NCI-H2227 (cell line): Measurements from ENCODE around the gene KDM3A.

Experiments used
- DNase-seq: peaks from one replicate; lab custom pipeline; 2025; ENCODE audit not compliant: unreplicated experiment; lab: John Stamatoyannopoulos, UW

KDM3A gene, protein sequence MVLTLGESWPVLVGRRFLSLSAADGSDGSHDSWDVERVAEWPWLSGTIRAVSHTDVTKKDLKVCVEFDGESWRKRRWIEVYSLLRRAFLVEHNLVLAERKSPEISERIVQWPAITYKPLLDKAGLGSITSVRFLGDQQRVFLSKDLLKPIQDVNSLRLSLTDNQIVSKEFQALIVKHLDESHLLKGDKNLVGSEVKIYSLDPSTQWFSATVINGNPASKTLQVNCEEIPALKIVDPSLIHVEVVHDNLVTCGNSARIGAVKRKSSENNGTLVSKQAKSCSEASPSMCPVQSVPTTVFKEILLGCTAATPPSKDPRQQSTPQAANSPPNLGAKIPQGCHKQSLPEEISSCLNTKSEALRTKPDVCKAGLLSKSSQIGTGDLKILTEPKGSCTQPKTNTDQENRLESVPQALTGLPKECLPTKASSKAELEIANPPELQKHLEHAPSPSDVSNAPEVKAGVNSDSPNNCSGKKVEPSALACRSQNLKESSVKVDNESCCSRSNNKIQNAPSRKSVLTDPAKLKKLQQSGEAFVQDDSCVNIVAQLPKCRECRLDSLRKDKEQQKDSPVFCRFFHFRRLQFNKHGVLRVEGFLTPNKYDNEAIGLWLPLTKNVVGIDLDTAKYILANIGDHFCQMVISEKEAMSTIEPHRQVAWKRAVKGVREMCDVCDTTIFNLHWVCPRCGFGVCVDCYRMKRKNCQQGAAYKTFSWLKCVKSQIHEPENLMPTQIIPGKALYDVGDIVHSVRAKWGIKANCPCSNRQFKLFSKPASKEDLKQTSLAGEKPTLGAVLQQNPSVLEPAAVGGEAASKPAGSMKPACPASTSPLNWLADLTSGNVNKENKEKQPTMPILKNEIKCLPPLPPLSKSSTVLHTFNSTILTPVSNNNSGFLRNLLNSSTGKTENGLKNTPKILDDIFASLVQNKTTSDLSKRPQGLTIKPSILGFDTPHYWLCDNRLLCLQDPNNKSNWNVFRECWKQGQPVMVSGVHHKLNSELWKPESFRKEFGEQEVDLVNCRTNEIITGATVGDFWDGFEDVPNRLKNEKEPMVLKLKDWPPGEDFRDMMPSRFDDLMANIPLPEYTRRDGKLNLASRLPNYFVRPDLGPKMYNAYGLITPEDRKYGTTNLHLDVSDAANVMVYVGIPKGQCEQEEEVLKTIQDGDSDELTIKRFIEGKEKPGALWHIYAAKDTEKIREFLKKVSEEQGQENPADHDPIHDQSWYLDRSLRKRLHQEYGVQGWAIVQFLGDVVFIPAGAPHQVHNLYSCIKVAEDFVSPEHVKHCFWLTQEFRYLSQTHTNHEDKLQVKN (N-terminal part only)

DNA sequence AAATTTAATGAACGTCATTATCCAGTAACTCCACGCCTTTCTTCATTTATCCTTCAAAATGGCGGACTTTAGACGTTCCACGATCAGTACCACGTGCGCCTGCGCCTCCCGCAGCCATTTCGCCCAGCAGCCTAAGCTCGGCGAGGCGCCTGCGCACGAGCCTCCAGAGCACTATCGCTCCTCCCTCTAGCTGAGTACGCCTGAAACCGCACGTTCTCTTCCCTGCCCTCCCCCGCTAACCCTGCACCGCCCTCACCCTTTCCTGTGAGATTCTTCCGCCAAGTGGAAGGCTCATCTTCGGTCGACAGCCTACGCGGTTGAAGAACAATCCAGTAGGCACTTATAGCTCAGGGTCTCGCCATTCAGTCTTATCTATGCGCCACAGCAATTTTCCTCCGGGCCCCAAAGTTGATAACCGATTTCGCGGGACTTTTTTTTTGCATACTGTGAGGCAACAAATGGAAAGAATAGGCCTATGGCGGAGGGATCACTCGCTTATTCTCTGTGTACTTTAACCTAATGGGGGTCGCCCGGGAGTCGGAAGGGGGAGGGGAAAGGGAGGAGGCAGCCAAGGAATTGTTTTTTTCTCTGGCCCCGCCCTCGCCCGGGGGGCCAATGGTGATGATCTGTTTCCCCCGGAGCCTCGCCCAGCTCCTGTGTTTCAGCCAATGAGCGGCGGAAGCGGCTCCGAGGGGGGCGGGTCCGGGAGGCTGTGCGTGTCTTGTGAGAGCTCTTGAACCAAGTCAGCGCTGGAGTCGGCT lies at the start of gene KDM3A:
TSS of gene KDM3A (plus strand) at position 741 of the 761 bp plus-strand sequence. CDS start 677 bp downstream, outside the sequence.
- peak; percentile 99 for DNase-seq

GRCh38 chr2:86392873-86393518 lies 48.2 kb upstream of the KDM3A start:
- no peak for DNase-seq

GRCh38 chr2:86393521-86394491 lies 47.4 kb upstream of the KDM3A start:
- no peak for DNase-seq

GRCh38 chr2:86396291-86396785 lies 44.8 kb upstream of the KDM3A start:
- DNase-seq: peak; percentile 32

GRCh38 chr2:86397986-86398385 lies 43.2 kb upstream of the KDM3A start:
- DNase-seq: no peak

DNA sequence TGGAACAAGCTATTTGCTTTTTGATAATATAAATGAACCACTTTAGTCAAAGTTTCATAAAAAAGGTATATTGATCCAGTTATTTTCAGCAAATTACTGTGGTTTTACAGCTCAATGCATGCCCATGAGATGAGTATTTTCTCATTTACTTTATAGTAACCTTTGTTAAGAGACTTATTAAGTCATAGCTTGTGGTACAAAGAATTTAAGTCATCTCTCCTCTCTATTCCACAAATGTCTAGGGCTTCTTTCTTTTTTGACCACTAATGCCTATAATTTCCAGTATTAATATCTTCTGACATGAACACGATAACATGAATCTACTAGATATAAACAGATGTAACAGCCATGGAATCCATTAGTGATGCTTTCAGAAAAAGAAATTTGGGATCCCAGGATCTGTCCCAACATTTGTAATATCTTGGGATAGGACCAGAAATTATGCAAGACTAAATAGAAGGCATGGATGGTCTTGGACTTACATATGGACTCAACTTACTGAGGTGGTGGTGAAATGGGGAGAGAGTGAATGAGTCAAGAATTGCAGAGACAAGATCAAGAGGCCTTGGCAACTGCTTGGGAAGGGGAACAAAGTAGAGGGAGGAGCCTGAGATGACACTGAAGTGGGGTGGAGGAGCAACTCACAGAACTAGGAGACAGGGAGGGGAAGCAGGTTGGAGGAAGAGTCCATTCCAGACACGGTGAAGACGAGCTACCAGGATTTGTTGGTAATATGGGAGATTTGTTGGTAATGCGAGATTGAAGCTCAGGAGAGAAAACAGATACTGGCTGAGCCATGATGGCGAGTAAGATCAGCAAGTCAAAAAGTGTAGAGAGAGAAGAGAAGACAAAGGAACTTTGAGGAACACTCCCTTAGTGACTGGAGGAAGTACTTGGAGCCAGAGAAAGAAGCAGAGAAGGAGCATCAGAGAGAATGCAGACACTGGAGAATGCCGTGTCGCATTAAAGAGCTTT lies 42.4 kb upstream of the KDM3A start:
- no peak for DNase-seq

- no peak for DNase-seq
Observed at GRCh38 chr2:86400321-86400720, 40.9 kb upstream of the KDM3A start.

DNA sequence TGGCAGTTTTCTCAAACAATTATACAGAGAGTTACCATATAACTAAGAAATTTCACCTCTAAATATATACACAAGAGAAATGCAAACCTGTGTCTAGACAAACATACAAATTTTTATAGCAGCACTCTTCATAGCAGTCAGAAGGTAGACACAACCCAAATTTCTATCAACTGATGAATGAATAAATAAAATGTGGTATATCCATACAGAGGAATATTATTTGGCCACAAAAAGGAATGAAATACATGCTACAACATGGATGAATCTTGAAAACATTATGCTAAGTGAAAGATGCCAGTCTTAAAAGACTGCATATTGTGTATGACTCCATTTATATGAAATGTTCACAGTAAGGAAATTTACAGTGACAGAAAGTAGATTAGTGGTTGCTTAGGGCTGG lies 30.6 kb upstream of the KDM3A start:
- no peak for DNase-seq

GRCh38 chr2:86411396-86411795 lies 29.8 kb upstream of the KDM3A start:
- DNase-seq: no peak

DNA sequence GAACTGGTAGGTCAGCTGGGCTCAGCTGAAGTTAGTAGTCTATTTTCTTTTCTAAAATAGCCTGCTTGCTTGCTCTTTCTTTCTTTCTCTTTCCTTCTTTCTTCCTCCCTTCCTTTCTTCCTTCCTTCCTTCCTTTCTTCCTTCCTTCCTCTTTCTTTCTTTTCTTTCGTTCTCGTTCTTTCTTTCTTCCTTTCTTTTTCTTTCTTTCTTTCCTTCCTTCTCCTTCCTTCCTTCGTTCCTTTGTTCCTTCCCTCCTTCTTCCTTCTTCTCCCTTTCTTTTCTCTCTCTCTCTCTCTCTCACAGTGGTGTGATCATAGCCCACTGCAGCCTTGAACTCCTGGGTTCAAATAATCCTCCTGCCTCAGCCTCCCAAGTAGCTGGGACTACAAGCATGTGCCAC lies 29.2 kb upstream of the KDM3A start:
- DNase-seq: no peak

- peak; percentile 27 for DNase-seq
Observed at GRCh38 chr2:86413296-86414094, 27.7 kb upstream of the KDM3A start.

DNA sequence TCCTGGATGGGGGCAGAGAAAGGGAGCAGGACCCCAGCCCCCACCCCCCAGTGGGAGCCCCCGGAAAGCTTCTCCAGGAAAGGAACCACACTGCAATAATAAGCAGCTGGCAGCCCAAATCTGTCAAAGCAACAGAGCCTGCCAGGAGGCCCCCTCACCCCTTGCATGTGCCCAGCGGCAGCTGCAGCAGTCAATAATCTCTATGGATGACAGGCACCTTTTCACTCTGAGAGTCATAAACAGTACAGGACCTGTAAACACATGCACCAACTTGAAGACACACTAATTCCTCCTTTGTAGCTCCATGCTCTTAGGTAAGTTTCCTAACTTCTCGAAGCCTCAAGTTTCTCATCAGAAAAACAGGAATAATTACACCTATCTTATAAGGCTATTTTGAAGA lies 26.2 kb upstream of the KDM3A start:
- DNase-seq: peak; percentile 8

DNA sequence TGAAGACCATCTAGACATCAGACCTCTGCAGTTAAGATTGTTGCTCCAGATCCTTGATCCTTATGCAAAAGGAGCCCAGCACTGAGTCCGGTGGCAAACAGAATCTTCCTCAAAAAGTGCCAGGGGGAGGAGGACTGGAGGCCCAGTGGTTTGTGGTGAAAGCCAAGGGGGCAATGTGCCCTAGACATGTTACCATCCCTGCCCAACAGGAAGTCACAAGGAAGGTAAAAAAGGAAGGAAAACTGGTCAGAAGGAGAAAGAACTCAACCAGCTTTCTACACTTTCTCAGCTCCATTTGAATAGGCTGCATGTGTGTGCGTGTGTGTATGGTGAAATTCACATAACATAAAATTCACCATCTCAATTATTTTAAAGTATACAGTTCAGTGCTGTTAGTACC lies 25.0 kb upstream of the KDM3A start:
- no peak for DNase-seq

DNA sequence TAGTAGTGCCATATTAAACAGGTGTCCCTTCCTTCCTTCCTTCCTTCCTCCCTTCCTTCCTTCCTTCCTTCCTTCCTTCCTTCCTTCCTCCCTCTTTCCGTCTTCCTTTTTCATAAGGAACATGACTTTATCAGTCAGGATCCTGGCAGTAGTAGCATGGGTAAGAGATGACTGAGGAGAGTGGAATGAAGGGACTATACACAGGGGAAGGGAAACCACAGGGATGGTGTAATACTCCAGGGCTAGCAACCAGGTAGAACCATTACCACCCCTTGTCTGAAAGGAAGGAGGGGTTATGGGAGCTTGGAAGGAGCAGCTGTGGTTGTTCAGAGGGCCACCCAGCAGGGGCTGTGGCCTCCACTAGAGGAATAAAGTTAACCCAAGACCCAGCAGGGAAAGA lies 23.2 kb upstream of the KDM3A start:
- no peak for DNase-seq

GRCh38 chr2:86420913-86421312 lies 20.3 kb upstream of the KDM3A start:
- no peak for DNase-seq

DNA sequence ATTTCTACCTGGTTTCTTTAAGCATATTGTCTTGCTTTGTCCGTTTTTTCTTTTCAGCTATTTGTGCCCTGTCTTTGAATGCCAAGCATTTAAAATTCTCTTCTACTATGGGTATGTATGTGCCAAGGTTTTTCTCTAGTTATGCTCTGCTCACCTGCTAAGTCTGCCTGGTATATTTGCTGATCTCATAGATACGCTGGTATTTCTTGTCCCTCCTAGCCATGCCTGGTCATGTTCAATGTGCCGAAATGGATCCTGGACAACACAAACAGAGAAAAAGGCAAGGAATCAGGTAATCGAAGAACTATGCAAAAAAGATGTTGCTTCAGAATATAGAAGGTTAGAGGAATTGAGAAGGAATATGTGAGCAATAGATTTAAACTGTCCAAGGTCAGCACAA lies 14.9 kb upstream of the KDM3A start:
- no peak for DNase-seq

- no peak for DNase-seq
Observed at GRCh38 chr2:86429335-86429734, 11.8 kb upstream of the KDM3A start.
